K562 (cell line): ENCODE results near the gene SENP7. TPM values are rescaled to one million over a fixed set of nuclear protein-coding genes. Genes with fewer than 3 reads are reported as not detected.

Experiments
- ATAC-seq: fragments of 200-7000 bp; cut with Tn5 transposase; 3 replicates; pipeline ENCODE4 v1.9.1; 2020; ENCODE audit warnings: moderate library complexity
- BruUV-seq: library from RNA; stranded (reverse); fragments of 400-500 nt; replicated peaks from 2 replicates; lab custom pipeline; 2021; lab: Mats Ljungman, UMichigan
- CTCF ChIA-PET: fragments of 300-600 bp; formaldehyde crosslinking; extraction: SDS; loops from one replicate; lab custom pipeline; 2021; ENCODE audit warnings: low intra/inter-chr PET ratio; lab: Yijun Ruan, JAX
- POLR2A ChIA-PET: fragments of 300-600, 350-650 bp; sonication (Branson Sonifier 250); formaldehyde crosslinking; extraction: SDS; loops from one replicate; lab custom pipeline; 2021; ENCODE audit warnings: antibody characterized with exemption, inconsistent platforms; lab: Yijun Ruan, JAX
- DNase-seq, 4 experiments: peaks; one replicate each; pipeline versions ENCODE4 v3.0.0 to v3.0.0-alpha.2; 2011 to 2018; ENCODE audit warnings: low spot score in 3 of 4, mixed read lengths in 3 of 4; ENCODE audit errors: extremely low read depth in 1 of 4
- FAIRE-seq: peaks from 2 replicates; lab custom pipeline; 2011; peaks lifted over from hg19 to GRCh38; lab: Jason Lieb, UNC
- H2AFZ ChIP-seq: 2 replicates; pipeline ENCODE4 v1.6.0; 2011; ENCODE audit warnings: low read depth, low read length, control low read depth, inconsistent platforms
- H3K27ac ChIP-seq: fragments of 200-600 bp; 3 replicates; pipeline ENCODE4 v1.8.0; 2011; ENCODE audit warnings: low read depth, mild to moderate bottlenecking, control low read depth, inconsistent platforms, low read length, moderate library complexity, mixed read lengths; ENCODE audit errors: extremely low read depth
- H3K27me3 ChIP-seq, 2 experiments: fragments of 300-600 bp in 1 of 2; 2 replicates in 1 of 2; 3 replicates in 1 of 2; pipeline versions ENCODE4 v1.6.0 to v1.8.0; 2011; ENCODE audit warnings: inconsistent platforms in 2 of 2, low read length in 2 of 2, mild to moderate bottlenecking in 1 of 2, mixed read lengths in 1 of 2, moderate library complexity in 1 of 2; ENCODE audit not compliant: control insufficient read depth in 2 of 2, insufficient read depth in 2 of 2
- H3K36me3 ChIP-seq: fragments of 300-600 bp; 3 replicates; pipeline ENCODE4 v1.8.0; 2011; ENCODE audit warnings: mild to moderate bottlenecking, low read length, inconsistent platforms; ENCODE audit not compliant: control insufficient read depth, insufficient read depth
- H3K4me1 ChIP-seq, 2 experiments: fragments of 200-600 bp in 1 of 2; replicated peaks in 1 of 2; 2 replicates in 1 of 2; 3 replicates in 1 of 2; pipeline versions ENCODE4 v1.5.1 to v1.8.0; 2011; ENCODE audit warnings: inconsistent platforms in 2 of 2, low read length in 2 of 2, mild to moderate bottlenecking in 1 of 2, mixed read lengths in 1 of 2, moderate library complexity in 1 of 2; ENCODE audit not compliant: control insufficient read depth in 2 of 2, insufficient read depth in 2 of 2
- H3K4me2 ChIP-seq: 2 replicates; pipeline ENCODE4 v1.6.1; 2011; ENCODE audit warnings: low read length, control low read depth, inconsistent platforms, mixed read lengths; ENCODE audit not compliant: insufficient read depth
- H3K4me3 ChIP-seq: fragments of 200-600 bp; sonication (generic), shearing (Covaris generic); 2 replicates; pipeline ENCODE4 v1.5.1; 2016; ENCODE audit warnings: control low read depth, inconsistent platforms
- H3K79me2 ChIP-seq: fragments of 200-600 bp; 3 replicates; pipeline ENCODE4 v1.8.0; 2011; ENCODE audit warnings: low read length, inconsistent platforms; ENCODE audit not compliant: control insufficient read depth, insufficient read depth
- H3K9ac ChIP-seq, 2 experiments: 2 replicates each; pipeline versions ENCODE4 v1.6.0 to v1.6.1; 2011; ENCODE audit warnings: low read depth in 2 of 2, low read length in 2 of 2, control low read depth in 1 of 2, inconsistent platforms in 1 of 2, mild to moderate bottlenecking in 1 of 2, mixed read lengths in 1 of 2; ENCODE audit not compliant: insufficient read depth in 1 of 2
- H3K9me1 ChIP-seq: one replicate; pipeline ENCODE4 v1.6.0; 2011; ENCODE audit warnings: inconsistent platforms, mild to moderate bottlenecking, low read length, moderate library complexity; ENCODE audit not compliant: control insufficient read depth, insufficient read depth
- H3K9me3 ChIP-seq: replicated peaks from 2 replicates; pipeline ENCODE4 v1.5.1; 2011; ENCODE audit warnings: low read depth, low read length, inconsistent platforms; ENCODE audit not compliant: control insufficient read depth, insufficient read depth
- H4K20me1 ChIP-seq: replicated peaks from 2 replicates; pipeline ENCODE4 v1.6.1; 2011; ENCODE audit warnings: low read length, inconsistent platforms, mixed read lengths; ENCODE audit not compliant: control insufficient read depth, insufficient read depth
- DPF2 ChIP-seq: fragments of 450-650 bp; IDR thresholded peaks from 2 replicates; pipeline ENCODE4 v1.6.1; 2016
- MCM5 ChIP-seq: fragments of 450-650 bp; IDR thresholded peaks from 2 replicates; pipeline ENCODE4 v1.6.1; 2016; ENCODE audit warnings: low read depth
- NFATC3 ChIP-seq: fragments of 450-650 bp; IDR thresholded peaks from 2 replicates; pipeline ENCODE4 v1.6.1; 2017; ENCODE audit warnings: mild to moderate bottlenecking
- RBM15 ChIP-seq: fragments of 200-400 bp; formaldehyde crosslinking; IDR thresholded peaks from 2 replicates; pipeline ENCODE4 v1.6.1; 2018; ENCODE audit warnings: mild to moderate bottlenecking, low read length, moderate library complexity; ENCODE audit not compliant: insufficient read depth
- RFX5 ChIP-seq: IDR thresholded peaks from 2 replicates; pipeline ENCODE4 v1.6.1; 2011; ENCODE audit warnings: low read depth, mild to moderate bottlenecking, improper control_type of control experiment, low read length
- ZNF263 ChIP-seq: sonication (generic); formaldehyde crosslinking; IDR thresholded peaks from 2 replicates; pipeline ENCODE4 v1.8.0; 2022; ENCODE audit warnings: mild to moderate bottlenecking, missing genetic modification reagents, borderline replicate concordance
- ZNF644 ChIP-seq: fragments of 200-800 bp; sonication (Bioruptor generic); IDR thresholded peaks from 2 replicates; pipeline ENCODE4 v1.6.1; 2016; ENCODE audit warnings: low read depth, missing genetic modification characterization, missing compliant biosample characterization
- in situ Hi-C: fragments of 300-500 bp; cut with MboI; formaldehyde crosslinking; loops from 4 replicates; pipeline ENCODE4 v1.15.0; 2018; ENCODE audit warnings: inconsistent platforms, mixed read lengths
- intact Hi-C: fragments of 100-400 bp; cut with micrococcal nuclease; formaldehyde crosslinking; loops from 2 replicates; pipeline ENCODE4 v1.14.2; 2022
- polyA plus RNA-seq, 8 experiments: library from polyadenylated mRNA; depleted of rRNA in 4 of 8; stranded (reverse) in 5 of 8; unstranded in 3 of 8; fragments of >200 nt; fragmentation: Nextera tagmentation in 2 of 8; fragmentation: Illumina TruSeq in 1 of 8; extraction: Ambion mirVana in 2 of 8; extraction: Trizol in 1 of 8; gene quantifications; 2 replicates each; pipeline versions ENCODE4 v1.2.1 to v1.2.3, GENCODE V29; 2011 to 2014; ENCODE audit warnings: inconsistent platforms in 1 of 8, missing spikeins in 1 of 8
- total RNA-seq, 7 experiments: library from RNA; depleted of rRNA in 6 of 7; stranded (reverse); fragments of >200 nt in 6 of 7; fragmentation: Illumina TruSeq in 2 of 7; extraction: Trizol in 2 of 7; gene quantifications; 2 replicates each; pipeline versions ENCODE4 v1.2.1 to v1.2.3, GENCODE V29; 2011 to 2021; ENCODE audit warnings: low replicate concordance in 1 of 7
- TF ChIP-seq, protein P1 (sequence below): sonication (generic); formaldehyde crosslinking; IDR thresholded peaks from 2 replicates; pipeline ENCODE4 v1.8.0; 2022; ENCODE audit warnings: missing genetic modification reagents, mild to moderate bottlenecking, borderline replicate concordance
- TF ChIP-seq, protein P2 (sequence below): sonication (generic); formaldehyde crosslinking; IDR thresholded peaks from 2 replicates; pipeline ENCODE4 v1.8.0; 2023; ENCODE audit warnings: mild to moderate bottlenecking, missing genetic modification reagents

Gene SENP7
- total and polyA plus RNA-seq, 9 of the 15 experiments (the other 6 are each of a cell fraction or from before 2014, with no cell fraction given): 4.1 to 21.9 (median 10.7) TPM

DNA sequence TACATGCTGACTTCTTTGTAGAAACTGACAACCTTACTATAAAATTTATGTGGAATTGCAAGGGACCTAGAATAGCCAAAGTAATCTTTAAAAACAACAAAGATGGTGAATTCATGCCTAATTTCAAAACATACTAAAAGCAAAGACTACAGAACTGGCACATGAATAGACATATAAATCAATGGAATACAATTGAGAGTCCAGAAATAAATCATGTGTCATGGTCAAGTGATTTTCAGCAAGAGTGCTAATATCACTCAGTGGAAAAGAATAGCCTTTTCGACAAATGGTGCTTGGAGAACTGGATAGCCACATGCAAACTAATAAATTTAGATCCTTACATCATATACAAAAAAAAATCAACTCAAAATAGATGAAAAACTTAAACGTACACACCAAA, 201.3 kb downstream of the SENP7 start (continued):
- TF ChIP-seq, protein P1, sequence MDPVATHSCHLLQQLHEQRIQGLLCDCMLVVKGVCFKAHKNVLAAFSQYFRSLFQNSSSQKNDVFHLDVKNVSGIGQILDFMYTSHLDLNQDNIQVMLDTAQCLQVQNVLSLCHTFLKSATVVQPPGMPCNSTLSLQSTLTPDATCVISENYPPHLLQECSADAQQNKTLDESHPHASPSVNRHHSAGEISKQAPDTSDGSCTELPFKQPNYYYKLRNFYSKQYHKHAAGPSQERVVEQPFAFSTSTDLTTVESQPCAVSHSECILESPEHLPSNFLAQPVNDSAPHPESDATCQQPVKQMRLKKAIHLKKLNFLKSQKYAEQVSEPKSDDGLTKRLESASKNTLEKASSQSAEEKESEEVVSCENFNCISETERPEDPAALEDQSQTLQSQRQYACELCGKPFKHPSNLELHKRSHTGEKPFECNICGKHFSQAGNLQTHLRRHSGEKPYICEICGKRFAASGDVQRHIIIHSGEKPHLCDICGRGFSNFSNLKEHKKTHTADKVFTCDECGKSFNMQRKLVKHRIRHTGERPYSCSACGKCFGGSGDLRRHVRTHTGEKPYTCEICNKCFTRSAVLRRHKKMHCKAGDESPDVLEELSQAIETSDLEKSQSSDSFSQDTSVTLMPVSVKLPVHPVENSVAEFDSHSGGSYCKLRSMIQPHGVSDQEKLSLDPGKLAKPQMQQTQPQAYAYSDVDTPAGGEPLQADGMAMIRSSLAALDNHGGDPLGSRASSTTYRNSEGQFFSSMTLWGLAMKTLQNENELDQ (CRISPR knock-in tag): no peak
- TF ChIP-seq ZNF263 (CRISPR knock-in tag) (no peak), DPF2 (no peak), ZNF644 (tag) (no peak), RFX5 (no peak), NFATC3 (no peak)

DNA sequence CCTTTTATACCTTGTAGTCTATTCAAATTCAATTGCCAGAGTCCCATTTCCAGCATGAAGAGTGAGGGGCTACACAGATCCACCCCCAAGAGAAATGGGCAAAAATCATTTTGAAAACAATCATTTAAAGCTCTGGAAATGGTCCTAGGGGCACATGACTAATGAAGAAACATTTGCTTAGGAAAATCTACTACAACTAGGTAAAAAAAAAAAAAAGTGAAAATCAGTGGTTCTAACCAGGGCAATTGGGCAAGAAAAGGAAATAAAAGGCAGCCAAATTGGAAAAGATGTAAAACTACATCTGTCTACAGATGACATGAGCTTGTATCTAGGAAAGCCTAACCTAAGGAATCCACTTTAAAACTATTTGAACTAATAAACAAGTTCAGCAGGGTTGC, 202.0 kb downstream of the SENP7 start:
- Histone ChIP-seq H3K79me2 (no peaks in the 10 kb centered on the region), H2AFZ (no peak overlapping the region), H3K36me3 (no peaks in the 10 kb centered on the region), H3K27ac (no peak overlapping the region), H3K4me3 (no peak overlapping the region), H3K9me1 (no peaks in the 10 kb centered on the region), H3K9me3 (no peaks in the 10 kb centered on the region), H3K9ac (no peak overlapping the region), H3K4me2 (no peak overlapping the region), H4K20me1 (no peaks in the 10 kb centered on the region), H3K27me3 (no peaks in the 10 kb centered on the region), H3K4me1 (no peaks in the 10 kb centered on the region)
- TF ChIP-seq, protein P2, sequence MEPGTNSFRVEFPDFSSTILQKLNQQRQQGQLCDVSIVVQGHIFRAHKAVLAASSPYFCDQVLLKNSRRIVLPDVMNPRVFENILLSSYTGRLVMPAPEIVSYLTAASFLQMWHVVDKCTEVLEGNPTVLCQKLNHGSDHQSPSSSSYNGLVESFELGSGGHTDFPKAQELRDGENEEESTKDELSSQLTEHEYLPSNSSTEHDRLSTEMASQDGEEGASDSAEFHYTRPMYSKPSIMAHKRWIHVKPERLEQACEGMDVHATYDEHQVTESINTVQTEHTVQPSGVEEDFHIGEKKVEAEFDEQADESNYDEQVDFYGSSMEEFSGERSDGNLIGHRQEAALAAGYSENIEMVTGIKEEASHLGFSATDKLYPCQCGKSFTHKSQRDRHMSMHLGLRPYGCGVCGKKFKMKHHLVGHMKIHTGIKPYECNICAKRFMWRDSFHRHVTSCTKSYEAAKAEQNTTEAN (CRISPR knock-in tag): no peak
- no peak for TF ChIP-seq MCM5
- no peak for TF ChIP-seq RBM15
- intact Hi-C loops: no loop called here
- POLR2A ChIA-PET: no interaction called here
- DNase-seq (no peak), ATAC-seq (no peak), FAIRE-seq (no peak)
- no TSS peak for BruUV-seq
- CTCF ChIA-PET: no interaction called here
- in situ Hi-C loops: no loop called here
